B cell (primary cell): ENCODE measurements around the gene RFC4. TPM values are rescaled to one million over a fixed set of nuclear protein-coding genes. Genes with fewer than 3 reads are reported as not detected.

Experiments used
- ATAC-seq: fragments of 200-7000 bp; cut with Tn5 transposase; one replicate; pipeline ENCODE4 v1.10.0; 2021; ENCODE audit warnings: low read depth, mild to moderate bottlenecking, moderate number of reproducible peaks, moderate library complexity
- CTCF ChIA-PET: fragments of 350-600 bp; sonication (Branson Sonifier 250); formaldehyde crosslinking; loops from one replicate; lab custom pipeline; 2021; ENCODE audit warnings: antibody characterized with exemption, inconsistent platforms; lab: Charles Lee
- POLR2A ChIA-PET: fragments of 350-600 bp; sonication (Branson Sonifier 250); formaldehyde crosslinking; loops from one replicate; lab custom pipeline; 2021; ENCODE audit warnings: antibody characterized with exemption; lab: Charles Lee
- DNase-seq: peaks from one replicate; pipeline ENCODE4 v3.0.0; 2013
- H2AFZ ChIP-seq: 2 replicates; pipeline ENCODE4 v1.6.1; 2012; ENCODE audit warnings: mild to moderate bottlenecking, low read depth, low read length; ENCODE audit not compliant: insufficient read depth, poor library complexity, severe bottlenecking
- H3K27ac ChIP-seq, 2 donors: 1 replicate in 1 of 2; 2 replicates in 1 of 2; pipeline ENCODE4 v1.5.1; 2012 to 2013; ENCODE audit warnings: low read length in 2 of 2, mild to moderate bottlenecking in 2 of 2, moderate library complexity in 1 of 2
- H3K27me3 ChIP-seq, 4 experiments: fragments of 200-600 bp in 1 of 4; sonication (generic) in 1 of 4; replicated peaks in 1 of 4; 1 replicate in 2 of 4; 2 replicates in 2 of 4; pipeline versions ENCODE4 v1.6.1 to v1.7.0; 2013 to 2016; ENCODE audit warnings: low read length in 3 of 4, mild to moderate bottlenecking in 2 of 4, mixed read lengths in 1 of 4, moderate library complexity in 1 of 4; ENCODE audit not compliant: insufficient read depth in 4 of 4, control insufficient read depth in 3 of 4; ENCODE audit errors: control extremely low read depth in 1 of 4
- H3K36me3 ChIP-seq, 2 experiments: replicated peaks in 1 of 2; 1 replicate in 1 of 2; 2 replicates in 1 of 2; pipeline versions ENCODE4 v1.6.1 to v1.7.1; 2013; ENCODE audit warnings: low read length in 1 of 2; ENCODE audit not compliant: insufficient read depth in 2 of 2, control insufficient read depth in 1 of 2; ENCODE audit errors: control extremely low read depth in 1 of 2, extremely low read depth in 1 of 2
- H3K4me1 ChIP-seq, 2 donors: fragments of 200-600 bp in 1 of 2; sonication (generic) in 1 of 2; 1 replicate in 1 of 2; 2 replicates in 1 of 2; pipeline versions ENCODE4 v1.5.1 to v1.6.1; 2013 to 2017; ENCODE audit warnings: low read length in 2 of 2; ENCODE audit not compliant: control insufficient read depth in 2 of 2, insufficient read depth in 2 of 2
- H3K4me2 ChIP-seq: replicated peaks from 2 replicates; pipeline ENCODE3; 2012; ENCODE audit warnings: mild to moderate bottlenecking, low read depth, low read length; ENCODE audit not compliant: poor library complexity, severe bottlenecking
- H3K4me3 ChIP-seq, 5 experiments: fragments of 200-600 bp in 1 of 5; sonication (generic) in 1 of 5; 1 replicate in 3 of 5; 2 replicates in 2 of 5; pipeline versions ENCODE4 v1.5.1 to v1.7.0; 2011 to 2016; ENCODE audit warnings: low read length in 4 of 5, mild to moderate bottlenecking in 4 of 5, low read depth in 2 of 5, control low read depth in 1 of 5, moderate library complexity in 1 of 5; ENCODE audit not compliant: insufficient read depth in 1 of 5; ENCODE audit errors: control extremely low read depth in 1 of 5, extremely low read depth in 1 of 5
- H3K79me2 ChIP-seq: fragments of 200-600 bp; sonication (generic); one replicate; pipeline ENCODE4 v1.6.0; 2016; ENCODE audit warnings: low read length; ENCODE audit not compliant: control insufficient read depth, insufficient read depth
- H3K9ac ChIP-seq: fragments of 200-600 bp; sonication (generic); 2 replicates; pipeline ENCODE4 v1.6.1; 2017; ENCODE audit warnings: mild to moderate bottlenecking, low read length, moderate library complexity
- H3K9me3 ChIP-seq, 3 donors: one replicate each; pipeline versions ENCODE4 v1.6.1 to v1.7.1; 2013; ENCODE audit warnings: low read length in 2 of 3; ENCODE audit not compliant: control insufficient read depth in 2 of 3, insufficient read depth in 1 of 3; ENCODE audit errors: control extremely low read depth in 1 of 3
- H4K20me1 ChIP-seq: 2 replicates; pipeline ENCODE4 v1.6.0; 2012; ENCODE audit warnings: mild to moderate bottlenecking, low read length; ENCODE audit not compliant: insufficient read depth, control insufficient read depth, poor library complexity, severe bottlenecking
- H3K27ac Mint-ChIP-seq: one replicate; pipeline ENCODE4 v1.8.0; 2021; ENCODE audit warnings: mixed read lengths
- H3K27me3 Mint-ChIP-seq: one replicate; pipeline ENCODE4 v1.8.0; 2021; ENCODE audit warnings: mixed read lengths
- H3K4me1 Mint-ChIP-seq: one replicate; pipeline ENCODE4 v1.8.0; 2021; ENCODE audit warnings: mixed read lengths
- H3K4me3 Mint-ChIP-seq: one replicate; pipeline ENCODE4 v1.8.0; 2021; ENCODE audit warnings: mixed read lengths
- H3K9me3 Mint-ChIP-seq: one replicate; pipeline ENCODE4 v1.8.0; 2022; ENCODE audit warnings: mixed read lengths; ENCODE audit not compliant: insufficient read depth
- EZH2 ChIP-seq: IDR thresholded peaks from 2 replicates; pipeline ENCODE4 v1.6.1; 2012; ENCODE audit warnings: borderline replicate concordance, low read depth, mild to moderate bottlenecking, moderate library complexity, low read length; ENCODE audit not compliant: insufficient read depth, poor library complexity, severe bottlenecking
- WGBS: methylation state at CpG from one replicate; pipeline ENCODE4 v1.1.5; 2013; ENCODE audit warnings: missing lambda C conversion rate; ENCODE audit not compliant: insufficient coverage; 5-methylcytosine and 5-hydroxymethylcytosine counted together
- intact Hi-C: fragments of 100-400 bp; cut with micrococcal nuclease; formaldehyde crosslinking; loops from one replicate; pipeline ENCODE4 v1.10.0; 2022
- polyA plus RNA-seq: library from polyadenylated mRNA; depleted of rRNA; stranded (reverse); fragments of >200 nt; gene quantifications from 2 replicates; pipeline ENCODE4 v1.2.3, GENCODE V29; 2012
- total RNA-seq, 2 donors: library from RNA; stranded (reverse); fragments of 120-200 nt in 1 of 2; gene quantifications; 1 replicate in 1 of 2; 2 replicates in 1 of 2; pipeline versions ENCODE4 v1.2.3 to v1.2.4, GENCODE V29; 2013 to 2022
- TF ChIP-seq, protein P1 (sequence below): fragments of 200-600 bp; IDR thresholded peaks from one replicate; pipeline ENCODE4 v1.8.0; 2022; ENCODE audit warnings: antibody characterized with exemption, mild to moderate bottlenecking

The RFC4 gene
- total and polyA plus RNA-seq, 2 donors (not counting 1 experiment from before 2014, with no cell fraction given): 17.8 to 20.5 TPM

DNA sequence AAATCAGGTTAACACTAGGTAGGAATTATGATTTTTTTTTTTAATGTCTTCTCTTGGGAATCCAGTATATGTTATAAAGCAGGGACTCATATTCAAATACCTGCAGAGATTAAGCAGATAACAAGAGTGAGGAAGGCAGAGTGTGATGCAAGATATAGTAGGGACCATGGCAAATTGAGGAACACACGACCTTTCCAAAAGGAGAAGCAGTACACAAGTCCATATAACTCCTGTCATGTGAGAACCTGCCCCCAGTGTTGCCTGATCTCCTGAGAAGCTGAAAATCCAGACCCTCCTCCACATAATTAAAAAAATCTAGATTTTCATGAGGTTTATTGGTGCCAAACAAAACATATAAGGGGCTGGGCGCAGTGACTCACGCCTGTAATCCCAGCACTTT is 3.6 kb downstream of the RFC4 start:
- H3K4me1 Mint-ChIP-seq: peaks cover 25% of the 10 kb centered on the region
- no peaks in the 10 kb centered on the region for H4K20me1 ChIP-seq
- no peak overlapping the region for H3K4me3 ChIP-seq
- DNase-seq (no peak), ATAC-seq (no peak)
- no peak for TF ChIP-seq EZH2
- TF ChIP-seq, protein P1, sequence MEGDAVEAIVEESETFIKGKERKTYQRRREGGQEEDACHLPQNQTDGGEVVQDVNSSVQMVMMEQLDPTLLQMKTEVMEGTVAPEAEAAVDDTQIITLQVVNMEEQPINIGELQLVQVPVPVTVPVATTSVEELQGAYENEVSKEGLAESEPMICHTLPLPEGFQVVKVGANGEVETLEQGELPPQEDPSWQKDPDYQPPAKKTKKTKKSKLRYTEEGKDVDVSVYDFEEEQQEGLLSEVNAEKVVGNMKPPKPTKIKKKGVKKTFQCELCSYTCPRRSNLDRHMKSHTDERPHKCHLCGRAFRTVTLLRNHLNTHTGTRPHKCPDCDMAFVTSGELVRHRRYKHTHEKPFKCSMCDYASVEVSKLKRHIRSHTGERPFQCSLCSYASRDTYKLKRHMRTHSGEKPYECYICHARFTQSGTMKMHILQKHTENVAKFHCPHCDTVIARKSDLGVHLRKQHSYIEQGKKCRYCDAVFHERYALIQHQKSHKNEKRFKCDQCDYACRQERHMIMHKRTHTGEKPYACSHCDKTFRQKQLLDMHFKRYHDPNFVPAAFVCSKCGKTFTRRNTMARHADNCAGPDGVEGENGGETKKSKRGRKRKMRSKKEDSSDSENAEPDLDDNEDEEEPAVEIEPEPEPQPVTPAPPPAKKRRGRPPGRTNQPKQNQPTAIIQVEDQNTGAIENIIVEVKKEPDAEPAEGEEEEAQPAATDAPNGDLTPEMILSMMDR: no peak
- H3K9ac ChIP-seq: no peak overlapping the region
- H3K9me3 ChIP-seq: peaks cover 0 to 2% (median 0%) of the 10 kb centered on the region in 3 donors
- H3K27ac ChIP-seq: no peak overlapping the region
- H3K27me3 ChIP-seq: no peaks in the 10 kb centered on the region
- peaks cover 15 to 19% of the 10 kb centered on the region in 2 donors for H3K4me1 ChIP-seq
- intact Hi-C loops: loop anchor here (1.0 kb wide), 1 partner anchor 10 kb away; no protein-coding TSS in a partner anchor
- no peak overlapping the region for H2AFZ ChIP-seq
- CTCF ChIA-PET: interaction anchor here (0.7 to 1.0 kb wide), 4 partner anchors 17 to 218 kb away, joined by 3 to 4 read pairs (median 3); no protein-coding TSS in a partner anchor
- peaks cover 21% of the 10 kb centered on the region for H3K79me2 ChIP-seq
- no peaks in the 10 kb centered on the region for H3K27me3 Mint-ChIP-seq
- H3K4me3 Mint-ChIP-seq: no peak overlapping the region
- peaks cover 10 to 31% of the 10 kb centered on the region in 2 experiments for H3K36me3 ChIP-seq
- H3K9me3 Mint-ChIP-seq: no peaks in the 10 kb centered on the region
- H3K27ac Mint-ChIP-seq: no peak overlapping the region
- WGBS: 100% methylated on average over 2 of the region's 3 CpGs
- POLR2A ChIA-PET: interaction anchor here (1.6 kb wide), 1 partner anchor 18 kb away, joined by 10 read pairs; no protein-coding TSS in a partner anchor
- no peak overlapping the region for H3K4me2 ChIP-seq

- WGBS: no CpG with 5 or more reads among the region's 1 CpG
- no peak for ATAC-seq
- Histone ChIP-seq H3K4me3 (no peak overlapping the region), H4K20me1 (no peaks in the 10 kb centered on the region), H3K9me3 (no peaks in the 10 kb centered on the region), H3K36me3 (peaks cover 10 to 42% of the 10 kb centered on the region in 2 experiments), H3K79me2 (peaks cover 12% of the 10 kb centered on the region), H3K9ac (no peak overlapping the region), H3K4me2 (no peak overlapping the region), H3K4me1 (peaks cover 2 to 3% of the 10 kb centered on the region in 2 donors), H3K27me3 (no peaks in the 10 kb centered on the region), H2AFZ (no peak overlapping the region), H3K27ac (no peak overlapping the region)
- DNase-seq: no peak
- ChIA-PET CTCF (interaction anchor here (1.0 kb wide), 1 partner anchor 350 kb away, joined by 3 read pairs; no protein-coding TSS in a partner anchor), POLR2A (no interaction called here)
- Mint-ChIP-seq H3K27ac (no peak overlapping the region), H3K9me3 (no peaks in the 10 kb centered on the region), H3K4me3 (no peak overlapping the region), H3K4me1 (peaks cover 10% of the 10 kb centered on the region), H3K27me3 (no peaks in the 10 kb centered on the region)
- no peak for TF ChIP-seq EZH2
- TF ChIP-seq, protein P1: no peak
- intact Hi-C loops: no loop called here
These were observed 6.0 kb downstream of the RFC4 start for GRCh38 chr3:186800285-186800684.
